BLaER1 (cell line): Measurements from ENCODE around the gene TMA7B.

ENCODE experiments used
- H3K27ac ChIP-seq: shearing (Covaris generic); formaldehyde crosslinking; 2 replicates; pipeline ENCODE4 v1.8.1; 2022
- H3K27me3 ChIP-seq: shearing (Covaris generic); formaldehyde crosslinking; 2 replicates; pipeline ENCODE4 v1.8.1; 2022
- H3K36me3 ChIP-seq: shearing (Covaris generic); formaldehyde crosslinking; 2 replicates; pipeline ENCODE4 v1.8.1; 2022
- H3K4me1 ChIP-seq: shearing (Covaris generic); formaldehyde crosslinking; 2 replicates; pipeline ENCODE4 v1.8.1; 2022
- H3K4me2 ChIP-seq: shearing (Covaris generic); formaldehyde crosslinking; 2 replicates; pipeline ENCODE4 v1.8.1; 2022
- H3K4me3 ChIP-seq: shearing (Covaris generic); formaldehyde crosslinking; 2 replicates; pipeline ENCODE4 v1.8.1; 2022
- H3K9ac ChIP-seq: shearing (Covaris generic); formaldehyde crosslinking; 2 replicates; pipeline ENCODE4 v1.8.1; 2022
- H3K9me3 ChIP-seq: shearing (Covaris generic); formaldehyde crosslinking; 2 replicates; pipeline ENCODE4 v1.8.1; 2022
- H4K20me1 ChIP-seq: shearing (Covaris generic); formaldehyde crosslinking; 2 replicates; pipeline ENCODE4 v1.8.1; 2022
- Cebpa-rat ChIP-seq: shearing (Covaris generic); IDR thresholded peaks from 2 replicates; pipeline ENCODE4 v1.8.1; 2022

Gene TMA7B

DNA sequence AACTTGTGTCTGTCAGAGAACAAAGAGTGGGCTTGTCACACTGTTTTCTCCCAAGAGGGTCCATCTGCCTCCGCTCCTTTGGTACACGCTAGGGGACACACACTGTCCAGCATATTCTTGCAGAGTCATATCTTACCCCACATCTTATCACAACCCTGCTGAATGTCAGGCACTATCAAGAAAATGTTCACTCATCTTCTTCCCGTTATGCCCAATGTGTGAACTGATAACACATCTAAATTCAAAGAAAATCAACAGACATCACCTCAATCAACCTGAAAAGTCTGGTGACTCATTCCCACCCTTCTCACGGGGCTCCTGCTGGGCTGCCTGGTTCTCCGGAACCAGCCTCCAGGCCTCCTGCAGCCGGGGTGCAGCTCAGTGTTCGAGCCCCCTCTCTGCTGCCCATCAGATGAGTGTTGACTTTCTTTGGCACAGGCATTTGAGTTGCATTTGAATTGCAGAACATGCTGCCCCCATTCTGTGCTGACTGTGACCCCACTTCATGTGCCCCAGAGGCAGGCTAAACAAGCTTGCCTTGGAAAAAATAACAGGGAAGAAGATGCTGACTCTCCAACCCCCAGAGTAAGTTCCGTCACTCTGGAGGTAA, 40.0 kb upstream of the TMA7B start:
- Histone ChIP-seq H3K9ac (no peak overlapping the region), H3K27ac (no peak overlapping the region), H3K9me3 (no peaks in the 10 kb centered on the region), H3K36me3 (no peaks in the 10 kb centered on the region), H3K4me3 (no peak overlapping the region), H3K27me3 (no peaks in the 10 kb centered on the region), H3K4me1 (0 out of 2 replicates have a peak, but pooled peaks cover 1% of the 10 kb centered on the region), H3K4me2 (no peak overlapping the region), H4K20me1 (no peaks in the 10 kb centered on the region)
- TF ChIP-seq Cebpa-rat: no peak

DNA sequence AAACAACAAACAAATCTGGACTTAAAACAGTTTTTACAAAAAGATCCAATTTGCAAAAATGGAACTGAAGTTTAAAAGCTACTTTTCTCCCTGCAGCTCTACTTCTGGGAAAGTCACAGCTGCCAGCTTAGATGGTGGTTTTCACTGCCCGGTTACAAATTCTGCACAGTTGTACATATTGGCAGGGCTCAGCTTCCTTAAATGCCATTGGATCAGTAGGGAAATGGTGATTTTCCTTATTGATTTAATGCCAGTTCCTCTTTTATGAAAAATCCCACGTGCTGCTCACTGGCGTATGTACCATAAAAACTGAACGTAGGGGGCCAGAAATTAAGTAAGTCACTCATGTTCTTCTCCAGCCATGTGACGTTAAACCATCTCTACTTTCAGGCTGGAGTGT, 36.5 kb upstream of the TMA7B start:
- Histone ChIP-seq H3K27me3 (no peaks in the 10 kb centered on the region), H3K9me3 (no peaks in the 10 kb centered on the region), H3K36me3 (no peaks in the 10 kb centered on the region), H3K4me2 (no peak overlapping the region), H3K9ac (no peak overlapping the region), H4K20me1 (no peaks in the 10 kb centered on the region), H3K4me3 (no peak overlapping the region), H3K4me1 (peaks cover 13% of the 10 kb centered on the region; the same call in 1 of the 2 replicates), H3K27ac (no peak overlapping the region)
- no peak for TF ChIP-seq Cebpa-rat

DNA sequence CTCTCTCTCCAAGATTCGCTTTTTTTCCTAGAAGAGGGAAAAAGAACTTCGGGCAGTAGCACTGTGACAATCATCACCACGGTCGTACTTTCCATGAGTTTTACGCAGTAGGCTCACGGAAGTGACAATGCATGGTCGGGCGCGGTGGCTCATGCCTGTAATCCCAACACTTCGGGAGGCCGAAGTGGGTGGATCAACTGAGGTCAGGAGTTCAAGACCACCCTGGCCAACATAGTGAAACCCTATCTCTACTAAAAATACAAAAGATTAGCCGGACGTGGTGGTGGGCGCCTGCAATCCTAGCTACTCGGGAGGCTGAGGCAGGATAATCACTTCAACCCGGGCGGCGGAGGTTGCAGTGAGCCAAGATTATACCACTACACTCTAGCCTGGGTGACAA, 35.9 kb upstream of the TMA7B start:
- no peak for TF ChIP-seq Cebpa-rat
- H4K20me1 ChIP-seq: no peaks in the 10 kb centered on the region
- peaks cover 13% of the 10 kb centered on the region; the same call in 1 of the 2 replicates for H3K4me1 ChIP-seq
- H3K4me3 ChIP-seq: no peak overlapping the region
- no peaks in the 10 kb centered on the region for H3K36me3 ChIP-seq
- no peak overlapping the region for H3K27ac ChIP-seq
- H3K9me3 ChIP-seq: no peaks in the 10 kb centered on the region
- no peak overlapping the region for H3K9ac ChIP-seq
- no peak overlapping the region for H3K4me2 ChIP-seq
- no peaks in the 10 kb centered on the region for H3K27me3 ChIP-seq

DNA sequence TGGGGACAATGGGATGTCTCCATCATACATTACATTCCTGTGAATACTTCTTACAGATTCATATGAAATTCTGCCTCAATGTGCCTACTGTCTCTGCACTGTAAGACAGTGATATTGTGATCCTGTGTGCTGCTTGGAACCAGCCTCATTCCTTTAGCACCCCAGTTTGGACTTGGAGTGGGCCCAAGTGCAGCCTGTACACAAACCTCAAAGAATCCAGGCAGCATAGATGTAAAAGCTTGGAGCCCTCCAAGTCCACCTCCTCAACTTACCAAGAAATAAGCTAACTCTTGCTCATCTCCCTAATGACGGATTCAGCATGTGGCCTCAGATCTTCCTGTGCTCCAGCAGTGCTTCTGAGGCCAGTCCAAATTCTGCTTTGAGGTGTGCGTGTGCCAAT, 34.9 kb upstream of the TMA7B start:
- no peak for TF ChIP-seq Cebpa-rat
- Histone ChIP-seq H3K4me1 (peaks cover 13% of the 10 kb centered on the region; the same call in 1 of the 2 replicates), H3K27ac (no peak overlapping the region), H4K20me1 (no peaks in the 10 kb centered on the region), H3K27me3 (no peaks in the 10 kb centered on the region), H3K9ac (no peak overlapping the region), H3K36me3 (no peaks in the 10 kb centered on the region), H3K4me2 (no peak overlapping the region), H3K9me3 (no peaks in the 10 kb centered on the region), H3K4me3 (no peak overlapping the region)

DNA sequence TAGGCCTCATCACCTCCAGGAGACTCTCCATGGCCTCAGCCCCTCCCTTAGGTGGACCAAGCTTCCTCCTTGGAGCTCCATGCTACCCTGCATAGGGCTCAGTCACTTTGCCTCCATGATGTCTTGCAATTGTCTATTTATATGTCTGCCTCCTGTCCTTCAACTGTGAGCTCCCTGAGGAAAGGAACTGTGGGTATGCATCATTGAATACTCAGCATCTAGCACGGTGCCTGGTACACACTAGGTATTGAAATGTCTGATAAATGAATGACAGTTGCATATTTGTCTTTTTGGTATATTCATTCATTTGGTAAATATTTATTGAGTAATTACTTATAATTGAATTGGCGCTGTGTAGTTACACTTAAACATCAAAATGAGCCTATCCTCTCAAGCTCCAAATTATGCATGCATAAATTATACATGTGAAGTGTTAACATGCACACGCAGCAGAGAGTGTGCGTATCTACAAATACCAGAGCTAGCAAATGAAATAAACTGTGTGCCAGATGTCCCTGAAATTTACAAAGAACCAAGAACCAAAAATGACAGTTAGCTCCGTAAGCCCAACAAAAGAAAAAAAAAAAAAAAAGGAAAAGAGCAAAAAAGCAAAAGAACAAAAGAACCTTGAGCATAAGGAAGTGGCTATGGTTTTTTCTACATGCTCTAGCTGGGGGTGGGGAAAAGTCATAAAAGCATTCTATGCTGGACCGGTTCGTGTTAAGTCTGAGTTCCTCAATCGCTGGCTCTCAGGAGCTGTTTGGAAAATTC, 34.1 kb upstream of the TMA7B start:
- 0 out of 2 replicates have a peak overlapping the region, but pooled peaks have one; percentile 1 for H3K4me2 ChIP-seq
- no peaks in the 10 kb centered on the region for H3K9me3 ChIP-seq
- TF ChIP-seq Cebpa-rat: no peak
- H3K9ac ChIP-seq: no peak overlapping the region
- no peaks in the 10 kb centered on the region for H3K36me3 ChIP-seq
- peaks cover 18% of the 10 kb centered on the region for H3K4me1 ChIP-seq
- no peak overlapping the region for H3K27ac ChIP-seq
- no peaks in the 10 kb centered on the region for H3K27me3 ChIP-seq
- no peak overlapping the region for H3K4me3 ChIP-seq
- H4K20me1 ChIP-seq: no peaks in the 10 kb centered on the region

DNA sequence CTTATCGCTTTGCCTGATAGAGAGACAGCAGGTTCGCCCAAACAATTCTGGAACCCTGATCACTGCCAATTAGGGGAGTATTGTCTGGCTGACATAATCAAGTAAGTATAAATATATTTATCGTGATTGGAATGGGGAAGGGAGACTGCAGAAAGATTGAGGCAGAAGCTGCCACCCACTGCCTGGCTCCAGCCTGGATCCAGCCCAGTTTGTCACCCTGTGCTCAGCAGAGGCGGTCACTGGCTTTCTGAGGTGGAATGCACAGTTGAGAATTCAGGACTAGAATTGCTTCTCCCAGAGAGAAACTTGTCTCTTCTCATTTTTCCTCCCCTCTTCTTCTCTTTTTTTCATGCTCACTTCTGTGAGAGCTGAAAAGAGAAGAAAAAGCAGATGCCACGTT, 33.4 kb upstream of the TMA7B start:
- Histone ChIP-seq H3K27ac (no peak overlapping the region), H3K9ac (no peak overlapping the region), H3K36me3 (no peaks in the 10 kb centered on the region), H3K4me1 (peaks cover 22% of the 10 kb centered on the region), H3K4me3 (no peak overlapping the region), H3K27me3 (no peaks in the 10 kb centered on the region), H3K4me2 (no peak overlapping the region), H4K20me1 (no peaks in the 10 kb centered on the region), H3K9me3 (no peaks in the 10 kb centered on the region)
- no peak for TF ChIP-seq Cebpa-rat

DNA sequence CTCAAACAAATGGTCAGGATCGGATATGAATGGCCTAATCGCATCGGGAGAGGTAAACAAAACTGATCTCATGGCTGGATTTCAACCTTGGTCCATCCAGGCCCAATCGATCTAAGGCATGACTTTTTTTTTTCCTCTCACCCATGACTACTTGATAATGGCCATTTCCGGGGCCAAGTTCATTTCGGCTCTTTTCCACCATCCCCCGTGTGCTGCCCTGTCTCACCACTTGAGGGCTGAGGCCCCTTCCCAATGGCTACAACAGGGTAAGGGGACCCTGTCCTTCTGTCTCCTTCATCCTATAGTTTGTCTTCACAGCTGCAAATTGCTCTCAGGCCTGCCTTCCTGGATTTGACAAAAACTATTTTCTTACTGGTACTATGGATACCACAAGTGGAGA, 32.7 kb upstream of the TMA7B start:
- TF ChIP-seq Cebpa-rat: no peak
- Histone ChIP-seq H3K4me1 (peaks cover 22% of the 10 kb centered on the region), H3K27me3 (no peaks in the 10 kb centered on the region), H3K27ac (no peak overlapping the region), H3K9me3 (no peaks in the 10 kb centered on the region), H3K4me2 (no peak overlapping the region), H3K9ac (no peak overlapping the region), H3K36me3 (no peaks in the 10 kb centered on the region), H4K20me1 (no peaks in the 10 kb centered on the region), H3K4me3 (no peak overlapping the region)

DNA sequence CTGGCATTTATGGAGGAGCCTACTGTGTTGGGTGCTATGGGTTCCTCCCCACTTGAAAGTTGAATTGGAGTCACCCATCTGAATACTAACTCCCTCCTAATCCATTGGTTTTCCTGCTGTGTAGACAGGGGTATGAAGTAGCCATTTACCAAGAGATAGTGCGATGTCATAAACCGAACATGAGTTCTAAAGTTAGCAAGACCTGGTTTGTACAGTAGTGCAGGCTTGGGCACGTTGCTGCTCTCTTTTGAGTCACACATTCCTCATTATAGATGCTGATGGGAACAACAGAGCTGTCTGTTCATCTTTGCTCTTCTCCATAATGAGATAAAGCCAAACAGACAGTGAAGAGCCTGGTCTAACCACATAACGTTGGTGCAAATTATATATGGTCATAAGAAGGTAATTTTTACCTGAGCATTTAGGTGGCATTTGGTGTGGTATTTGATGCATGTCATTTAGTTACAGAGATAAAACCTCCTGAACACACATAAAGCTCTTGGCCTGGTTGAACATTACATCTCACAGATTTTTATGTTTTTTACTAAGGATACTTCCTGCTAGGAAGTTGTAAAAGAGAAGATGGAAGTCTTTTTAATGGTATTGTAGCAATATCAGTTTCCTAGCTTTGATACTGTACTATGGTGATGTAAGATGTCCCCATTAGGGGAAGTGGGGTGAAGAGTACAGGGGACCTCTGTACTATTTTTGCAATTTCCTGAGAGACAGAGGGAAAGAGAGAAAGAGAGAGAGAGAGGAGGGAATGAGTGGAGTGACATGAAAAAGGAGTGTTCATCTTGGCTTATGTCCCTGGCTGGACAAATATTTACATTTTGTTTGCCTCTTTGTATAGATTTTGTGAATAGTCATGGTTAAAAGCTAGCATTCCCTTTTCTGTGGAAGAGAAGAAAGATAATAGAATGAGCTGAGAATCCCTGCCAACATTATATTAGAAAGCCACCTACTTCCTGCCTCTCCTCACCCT, 31.4 kb upstream of the TMA7B start:
- Histone ChIP-seq H3K9ac (no peak overlapping the region), H4K20me1 (no peaks in the 10 kb centered on the region), H3K4me1 (peaks cover 33% of the 10 kb centered on the region), H3K9me3 (no peaks in the 10 kb centered on the region), H3K36me3 (no peaks in the 10 kb centered on the region), H3K27ac (no peak overlapping the region), H3K4me3 (no peak overlapping the region), H3K27me3 (no peaks in the 10 kb centered on the region), H3K4me2 (no peak overlapping the region)
- no peak for TF ChIP-seq Cebpa-rat

DNA sequence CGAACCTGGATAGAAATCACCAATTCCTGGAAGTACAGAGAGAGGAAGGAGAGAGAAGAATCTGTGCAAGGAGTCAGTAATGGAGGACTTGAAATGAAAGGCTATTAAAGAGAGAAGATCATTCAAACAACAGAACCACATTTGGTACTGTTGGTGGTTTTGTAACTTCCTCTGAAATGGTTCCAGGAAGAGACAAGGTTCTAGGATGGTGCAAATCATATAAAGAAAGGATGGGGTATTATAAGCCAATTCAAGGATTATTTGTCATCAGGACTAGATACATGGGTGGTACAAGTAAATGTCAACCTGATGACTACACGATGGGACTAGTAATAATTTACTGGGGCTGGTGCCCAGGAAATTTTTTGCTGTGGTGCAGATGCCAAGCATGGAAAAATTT, 28.9 kb upstream of the TMA7B start:
- H3K36me3 ChIP-seq: no peaks in the 10 kb centered on the region
- no peaks in the 10 kb centered on the region for H3K9me3 ChIP-seq
- no peaks in the 10 kb centered on the region for H3K27me3 ChIP-seq
- no peaks in the 10 kb centered on the region for H4K20me1 ChIP-seq
- H3K27ac ChIP-seq: no peak overlapping the region
- H3K4me1 ChIP-seq: peaks cover 31% of the 10 kb centered on the region
- H3K4me3 ChIP-seq: no peak overlapping the region
- TF ChIP-seq Cebpa-rat: no peak
- H3K9ac ChIP-seq: no peak overlapping the region
- peak overlapping the region; percentile 27; the same call in 1 of the 2 replicates for H3K4me2 ChIP-seq
